Glutamatergic neuron (in vitro differentiated cells): ENCODE data around the gene WFIKKN1. TPM values are rescaled to one million over a fixed set of nuclear protein-coding genes. Genes with fewer than 3 reads are reported as not detected.

Experiments used
- DNase-seq: peaks from one replicate; pipeline ENCODE4 v3.0.0; 2022
- H3K27ac Mint-ChIP-seq: one replicate; pipeline ENCODE4 v1.8.0; 2020; ENCODE audit warnings: mild to moderate bottlenecking, mixed read lengths, inconsistent platforms; ENCODE audit not compliant: unreplicated experiment
- H3K27me3 Mint-ChIP-seq: one replicate; pipeline ENCODE4 v1.8.0; 2020; ENCODE audit warnings: mild to moderate bottlenecking, moderate library complexity, mixed read lengths, inconsistent platforms; ENCODE audit not compliant: unreplicated experiment
- H3K36me3 Mint-ChIP-seq: one replicate; pipeline ENCODE4 v1.8.0; 2020; ENCODE audit warnings: mild to moderate bottlenecking, mixed read lengths, inconsistent platforms; ENCODE audit not compliant: unreplicated experiment
- H3K4me1 Mint-ChIP-seq: one replicate; pipeline ENCODE4 v1.8.0; 2020; ENCODE audit warnings: mild to moderate bottlenecking, low read depth, mixed read lengths, inconsistent platforms; ENCODE audit not compliant: unreplicated experiment
- H3K4me3 Mint-ChIP-seq: one replicate; pipeline ENCODE4 v1.8.0; 2020; ENCODE audit warnings: mild to moderate bottlenecking, mixed read lengths, inconsistent platforms; ENCODE audit not compliant: unreplicated experiment
- H3K9me3 Mint-ChIP-seq: one replicate; pipeline ENCODE4 v1.8.0; 2020; ENCODE audit warnings: mild to moderate bottlenecking, moderate library complexity, mixed read lengths, inconsistent platforms; ENCODE audit not compliant: unreplicated experiment
- long read RNA-seq: library from polyadenylated mRNA; unstranded; transcript quantifications from one replicate; pipeline ENCODE4 v2.0.0, GENCODE V29; 2020; ENCODE audit not compliant: unreplicated experiment
- total RNA-seq: library from RNA; stranded (reverse); fragmentation: NEBNext Ultra II Directional; extraction: Animal tissue kit (Norgen Biotek cat#: 25700); gene quantifications from one replicate; pipeline ENCODE4 v1.2.1, GENCODE V29; 2021; ENCODE audit not compliant: unreplicated experiment
- TF ChIP-seq, protein P1 (sequence below): fragments of 200-600 bp; sonication (generic); IDR thresholded peaks from one replicate; pipeline ENCODE4 v1.5.0; 2021; ENCODE audit not compliant: partially characterized antibody, unreplicated experiment

The WFIKKN1 gene, protein sequence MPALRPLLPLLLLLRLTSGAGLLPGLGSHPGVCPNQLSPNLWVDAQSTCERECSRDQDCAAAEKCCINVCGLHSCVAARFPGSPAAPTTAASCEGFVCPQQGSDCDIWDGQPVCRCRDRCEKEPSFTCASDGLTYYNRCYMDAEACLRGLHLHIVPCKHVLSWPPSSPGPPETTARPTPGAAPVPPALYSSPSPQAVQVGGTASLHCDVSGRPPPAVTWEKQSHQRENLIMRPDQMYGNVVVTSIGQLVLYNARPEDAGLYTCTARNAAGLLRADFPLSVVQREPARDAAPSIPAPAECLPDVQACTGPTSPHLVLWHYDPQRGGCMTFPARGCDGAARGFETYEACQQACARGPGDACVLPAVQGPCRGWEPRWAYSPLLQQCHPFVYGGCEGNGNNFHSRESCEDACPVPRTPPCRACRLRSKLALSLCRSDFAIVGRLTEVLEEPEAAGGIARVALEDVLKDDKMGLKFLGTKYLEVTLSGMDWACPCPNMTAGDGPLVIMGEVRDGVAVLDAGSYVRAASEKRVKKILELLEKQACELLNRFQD
- total RNA-seq = 61.9 TPM
- long read RNA-seq, full-length matches to known transcripts = 105 of 107 reads
- long read RNA-seq, partial matches to known transcripts = 0 of 107 reads
- long read RNA-seq, other reads (novel, unspliced or antisense) = 2 of 107 reads

DNA sequence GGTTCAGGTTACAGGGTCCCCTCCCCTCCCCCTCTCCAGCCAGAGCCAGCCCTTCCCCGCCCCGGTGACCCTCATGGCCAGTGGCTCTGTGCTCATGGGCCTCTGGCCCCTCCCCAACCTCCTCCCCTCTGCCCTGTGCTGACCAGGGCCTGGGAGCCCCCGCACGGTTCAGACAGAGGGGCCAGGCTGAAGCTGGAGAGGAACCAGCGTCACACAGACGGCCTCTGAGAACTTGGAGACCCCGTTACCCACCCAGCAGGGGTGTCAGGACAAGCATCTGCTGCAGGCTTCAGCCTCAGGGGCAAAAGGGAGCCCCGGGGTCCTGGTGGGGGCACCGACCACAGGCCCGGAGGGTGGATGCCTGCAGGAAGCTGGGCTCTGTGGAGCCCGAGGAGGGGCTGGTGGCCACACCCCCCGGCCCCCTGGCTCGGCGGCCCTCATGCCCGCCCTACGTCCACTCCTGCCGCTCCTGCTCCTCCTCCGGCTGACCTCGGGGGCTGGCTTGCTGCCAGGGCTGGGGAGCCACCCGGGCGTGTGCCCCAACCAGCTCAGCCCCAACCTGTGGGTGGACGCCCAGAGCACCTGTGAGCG lies at the start of gene WFIKKN1:
Gene WFIKKN1 (plus strand): TSS at position 171 of the 591 bp plus-strand sequence. CDS start 269 bp downstream, at position 440.
- Mint-ChIP-seq H3K27me3 (peaks cover 20% of the 10 kb centered on the region), H3K9me3 (peaks cover 14% of the 10 kb centered on the region), H3K27ac (peak within 1 kb of the TSS; percentile 99), H3K4me3 (peak within 1 kb of the TSS; percentile 74), H3K4me1 (peaks cover 12% of the 10 kb centered on the region), H3K36me3 (no peaks in the 10 kb centered on the region)
- DNase-seq = peak; percentile 71
- TF ChIP-seq, protein P1, sequence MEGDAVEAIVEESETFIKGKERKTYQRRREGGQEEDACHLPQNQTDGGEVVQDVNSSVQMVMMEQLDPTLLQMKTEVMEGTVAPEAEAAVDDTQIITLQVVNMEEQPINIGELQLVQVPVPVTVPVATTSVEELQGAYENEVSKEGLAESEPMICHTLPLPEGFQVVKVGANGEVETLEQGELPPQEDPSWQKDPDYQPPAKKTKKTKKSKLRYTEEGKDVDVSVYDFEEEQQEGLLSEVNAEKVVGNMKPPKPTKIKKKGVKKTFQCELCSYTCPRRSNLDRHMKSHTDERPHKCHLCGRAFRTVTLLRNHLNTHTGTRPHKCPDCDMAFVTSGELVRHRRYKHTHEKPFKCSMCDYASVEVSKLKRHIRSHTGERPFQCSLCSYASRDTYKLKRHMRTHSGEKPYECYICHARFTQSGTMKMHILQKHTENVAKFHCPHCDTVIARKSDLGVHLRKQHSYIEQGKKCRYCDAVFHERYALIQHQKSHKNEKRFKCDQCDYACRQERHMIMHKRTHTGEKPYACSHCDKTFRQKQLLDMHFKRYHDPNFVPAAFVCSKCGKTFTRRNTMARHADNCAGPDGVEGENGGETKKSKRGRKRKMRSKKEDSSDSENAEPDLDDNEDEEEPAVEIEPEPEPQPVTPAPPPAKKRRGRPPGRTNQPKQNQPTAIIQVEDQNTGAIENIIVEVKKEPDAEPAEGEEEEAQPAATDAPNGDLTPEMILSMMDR = no peak

DNA sequence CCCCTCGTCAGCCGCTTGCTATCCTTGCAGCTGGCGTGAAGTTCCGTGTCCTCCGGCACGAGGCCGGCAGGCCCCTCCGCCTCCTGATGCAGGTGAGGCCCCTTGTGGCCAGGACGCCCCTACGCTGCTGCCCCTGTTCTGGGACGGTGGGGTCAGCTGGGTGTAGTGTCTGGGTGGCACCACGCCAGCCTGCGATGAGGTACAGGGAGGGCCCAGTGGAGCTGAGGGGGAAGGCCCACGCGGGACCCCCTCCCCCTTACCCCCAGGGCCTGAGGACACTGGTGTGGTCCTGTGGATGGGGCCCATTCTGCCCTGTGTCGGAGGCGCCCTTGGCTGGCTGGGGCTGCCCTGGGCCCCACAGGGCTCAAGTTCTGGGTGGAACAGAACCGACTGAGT lies 48.6 kb upstream of the WFIKKN1 start:
- Mint-ChIP-seq H3K4me3 (no peak overlapping the region), H3K9me3 (peaks cover 3% of the 10 kb centered on the region), H3K4me1 (no peaks in the 10 kb centered on the region), H3K27me3 (peaks cover 4% of the 10 kb centered on the region), H3K27ac (no peak overlapping the region), H3K36me3 (no peaks in the 10 kb centered on the region)
- DNase-seq = no peak
- TF ChIP-seq, protein P1 = no peak

DNA sequence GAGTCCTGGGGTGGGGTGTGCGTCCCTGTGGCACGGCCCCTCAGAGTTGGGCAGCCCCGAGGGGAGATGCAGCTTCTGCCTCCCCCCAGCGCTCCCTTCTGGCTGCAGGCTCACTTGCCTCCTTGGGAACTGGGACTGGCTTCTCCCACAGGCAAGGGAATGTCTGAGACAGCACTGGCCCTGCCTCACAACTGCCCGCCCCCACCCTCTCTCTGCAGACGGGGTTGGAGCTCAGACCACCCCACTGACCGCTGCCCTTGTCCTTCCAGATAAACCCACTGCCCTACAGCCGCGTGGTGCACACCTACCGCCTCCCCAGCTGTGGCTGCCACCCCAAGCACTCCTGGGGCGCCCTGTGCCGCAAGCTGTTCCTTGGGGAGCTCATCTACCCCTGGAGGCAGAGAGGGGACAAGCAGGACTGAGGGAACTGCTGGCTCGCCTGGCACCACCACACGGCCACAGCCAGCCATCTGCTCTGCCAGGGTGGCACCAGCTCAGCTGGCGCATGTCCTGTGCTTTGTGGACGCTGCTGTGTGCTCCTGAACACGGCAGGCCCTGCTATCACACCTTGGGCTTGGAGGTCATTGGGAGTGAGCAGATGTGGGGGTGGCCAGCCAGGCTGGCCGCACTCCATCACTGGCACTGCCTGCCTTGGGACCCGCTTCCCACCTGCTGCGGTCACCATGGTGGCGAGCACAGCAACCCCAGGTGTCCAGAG lies 48.0 kb upstream of the WFIKKN1 start:
- no peak for DNase-seq
- H3K4me1 Mint-ChIP-seq = no peaks in the 10 kb centered on the region
- peaks cover 6% of the 10 kb centered on the region for H3K9me3 Mint-ChIP-seq
- no peak overlapping the region for H3K27ac Mint-ChIP-seq
- H3K4me3 Mint-ChIP-seq = no peak overlapping the region
- H3K27me3 Mint-ChIP-seq = peaks cover 5% of the 10 kb centered on the region
- TF ChIP-seq, protein P1 = no peak
- H3K36me3 Mint-ChIP-seq = no peaks in the 10 kb centered on the region

DNA sequence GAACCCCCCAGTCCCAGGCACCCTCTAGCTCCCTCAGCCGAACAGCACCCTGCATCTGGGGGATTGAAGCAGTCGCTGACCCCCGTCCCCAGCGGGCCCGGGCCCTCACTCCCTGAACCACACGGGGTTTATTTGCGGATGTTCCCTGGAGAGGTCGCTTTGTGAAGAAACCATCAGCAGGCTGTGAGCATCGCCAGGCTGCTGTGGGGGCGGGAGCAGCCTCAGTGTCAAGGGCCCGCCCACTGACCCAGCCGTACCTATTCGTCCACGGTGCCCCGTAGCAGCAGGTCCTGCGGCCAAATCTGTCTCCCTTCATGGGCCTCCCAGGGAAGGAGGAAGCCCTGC lies 47.3 kb upstream of the WFIKKN1 start:
- Mint-ChIP-seq H3K4me1 (no peaks in the 10 kb centered on the region), H3K9me3 (peaks cover 9% of the 10 kb centered on the region), H3K27me3 (peaks cover 7% of the 10 kb centered on the region), H3K27ac (no peak overlapping the region), H3K36me3 (no peaks in the 10 kb centered on the region), H3K4me3 (no peak overlapping the region)
- TF ChIP-seq, protein P1 = no peak
- no peak for DNase-seq
